AG04450 (cell line): ENCODE results near the gene DMRT2. TPM values are rescaled to one million over a fixed set of nuclear protein-coding genes. Genes with fewer than 3 reads are reported as not detected.

Experiments used
- CTCF ChIA-PET: fragments of 300-600, 350-600 bp; formaldehyde crosslinking; extraction: SDS; loops from one replicate; lab custom pipeline; 2022; ENCODE audit warnings: antibody characterized with exemption, inconsistent platforms; lab: Charles Lee
- POLR2A ChIA-PET: fragments of 350-600 bp; formaldehyde crosslinking; extraction: SDS; loops from one replicate; lab custom pipeline; 2021; ENCODE audit warnings: antibody characterized with exemption, inconsistent platforms; lab: Yijun Ruan, JAX
- DNase-seq: peaks from one replicate; pipeline ENCODE4 v3.0.0-alpha.2; 2011; ENCODE audit warnings: low read depth, low spot score
- H3K27ac ChIP-seq: one replicate; pipeline ENCODE4 v1.5.1; 2012; ENCODE audit warnings: low read depth, low read length, control low read depth
- H3K27me3 ChIP-seq: one replicate; pipeline ENCODE4 v1.6.0; 2012; ENCODE audit warnings: low read length; ENCODE audit not compliant: control insufficient read depth, insufficient read depth
- H3K4me3 ChIP-seq: 2 replicates; pipeline ENCODE4 v1.5.1; 2011; ENCODE audit warnings: mild to moderate bottlenecking, low read depth, low read length, control low read depth
- H3K9me3 ChIP-seq: 2 replicates; pipeline ENCODE4 v1.5.1; 2012; ENCODE audit warnings: low read length; ENCODE audit not compliant: control insufficient read depth, insufficient read depth
- CTCF ChIP-seq: IDR thresholded peaks from 2 replicates; pipeline ENCODE4 v1.5.1; 2011; ENCODE audit warnings: low read depth, low read length, control low read depth, inconsistent platforms
- polyA plus RNA-seq: library from polyadenylated mRNA; depleted of rRNA; stranded (reverse); fragments of >200 nt; gene quantifications from 2 replicates; pipeline ENCODE4 v1.2.3, GENCODE V29; 2011

DMRT2 gene
- polyA plus RNA-seq, 1 experiment, result not detected

DNA sequence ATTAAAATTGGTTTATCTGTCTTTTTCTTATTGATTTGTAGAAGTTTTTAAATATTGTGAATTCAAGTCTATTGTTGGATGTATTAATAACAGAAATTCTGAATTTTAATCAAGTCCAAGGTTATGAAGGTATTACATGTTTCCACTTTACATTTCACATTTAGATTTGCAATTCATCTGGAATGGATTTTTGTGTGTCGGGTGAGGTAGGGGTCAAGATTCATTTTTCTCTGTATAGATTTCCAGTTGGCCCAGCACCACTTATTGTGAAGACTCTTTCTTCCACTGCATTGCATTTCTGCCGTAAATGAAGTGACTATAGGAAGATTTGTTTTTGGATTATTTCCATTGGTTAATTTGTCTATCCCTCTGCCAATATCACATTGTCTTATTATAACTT lies 35.5 kb upstream of the DMRT2 start:
- H3K9me3 ChIP-seq, result no peaks in the 10 kb centered on the region
- no peak overlapping the region for H3K4me3 ChIP-seq
- POLR2A ChIA-PET, result no interaction called here
- CTCF ChIA-PET, result interaction anchor here (1.0 kb wide), 1 partner anchor 10 kb away, joined by 3 read pairs; no protein-coding TSS in a partner anchor
- no peaks in the 10 kb centered on the region for H3K27me3 ChIP-seq
- H3K27ac ChIP-seq, result no peak overlapping the region
- no peak for DNase-seq
- no peak for TF ChIP-seq CTCF

DNA sequence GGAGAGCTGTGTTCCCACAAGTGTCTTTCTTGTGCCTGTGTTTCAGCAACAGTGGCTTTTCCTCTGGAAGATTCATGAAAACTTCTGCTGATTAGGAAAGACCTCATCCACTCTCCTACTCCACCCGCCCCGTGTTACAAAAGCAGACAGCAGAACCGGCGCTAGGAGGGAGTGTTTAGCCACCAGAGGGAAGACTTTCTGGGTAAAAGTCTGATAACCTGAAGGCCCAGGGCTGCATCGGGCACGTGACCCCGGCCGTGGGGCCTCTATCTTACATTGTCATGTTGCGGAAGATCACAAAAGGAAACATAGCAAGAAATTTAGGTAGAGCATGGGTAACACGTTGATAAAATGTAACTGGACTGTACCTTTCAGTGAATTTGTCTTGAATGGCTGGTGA lies 32.0 kb upstream of the DMRT2 start:
- no peaks in the 10 kb centered on the region for H3K27me3 ChIP-seq
- H3K9me3 ChIP-seq, result no peaks in the 10 kb centered on the region
- H3K27ac ChIP-seq, result no peak overlapping the region
- ChIA-PET POLR2A (no interaction called here), CTCF (interaction anchor here (1.5 kb wide), 1 partner anchor 9 kb away, joined by 4 read pairs; no protein-coding TSS in a partner anchor)
- peak; percentile 34; the same call in 1 of the 2 replicates for TF ChIP-seq CTCF
- no peak overlapping the region for H3K4me3 ChIP-seq
- DNase-seq, result no peak

GRCh38 chr9:1024112-1024511 lies 26.0 kb upstream of the DMRT2 start:
- no peak for TF ChIP-seq CTCF
- H3K9me3 ChIP-seq, result no peaks in the 10 kb centered on the region; the same call in 1 of the 2 replicates
- DNase-seq, result no peak
- H3K4me3 ChIP-seq, result no peak overlapping the region
- H3K27me3 ChIP-seq, result no peaks in the 10 kb centered on the region
- CTCF ChIA-PET, result no interaction called here
- no peak overlapping the region for H3K27ac ChIP-seq
- POLR2A ChIA-PET, result no interaction called here

DNA sequence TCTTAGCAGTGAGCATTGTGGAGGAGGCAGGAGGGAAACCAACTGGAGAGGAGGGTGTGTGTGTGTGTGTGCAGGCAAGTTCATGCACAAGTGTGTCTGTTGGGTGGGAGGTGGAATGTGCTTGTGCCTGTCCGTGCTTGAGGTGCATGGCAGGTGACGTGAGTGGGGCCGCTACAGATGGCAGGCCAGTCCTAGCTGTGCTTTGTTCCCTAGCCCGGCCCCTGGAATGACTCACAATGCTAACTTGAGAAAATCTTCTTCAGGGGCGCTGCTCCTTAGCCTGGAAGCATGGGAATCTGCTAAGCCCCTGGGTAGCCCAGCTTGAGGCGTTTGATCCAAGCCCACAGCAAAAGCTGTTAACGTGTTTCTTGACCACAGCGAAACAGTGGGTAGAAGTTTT lies 25.0 kb upstream of the DMRT2 start:
- Histone ChIP-seq H3K27me3 (no peaks in the 10 kb centered on the region), H3K9me3 (no peaks in the 10 kb centered on the region; the same call in 1 of the 2 replicates), H3K4me3 (no peak overlapping the region), H3K27ac (no peak overlapping the region)
- DNase-seq, result no peak
- ChIA-PET CTCF (no interaction called here), POLR2A (no interaction called here)
- no peak for TF ChIP-seq CTCF

DNA sequence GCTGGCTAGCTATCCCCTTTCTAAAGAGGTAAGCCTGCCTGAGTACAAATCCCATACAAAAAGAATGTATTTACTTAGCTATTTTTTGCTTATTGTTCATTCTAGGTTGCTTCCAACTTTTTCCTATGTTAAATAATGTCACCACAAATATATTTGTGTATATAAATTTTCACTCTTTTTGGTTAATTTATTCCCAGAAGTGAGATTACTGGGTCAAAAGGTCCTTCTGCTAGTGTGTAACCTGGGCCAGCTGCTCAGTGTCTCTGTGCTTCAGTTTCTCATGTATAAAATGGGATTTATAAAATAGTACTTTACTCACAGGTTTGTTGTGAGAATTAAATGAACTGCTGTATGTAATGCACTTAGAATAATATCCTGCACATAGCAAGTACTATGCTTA lies 23.9 kb upstream of the DMRT2 start:
- no peaks in the 10 kb centered on the region; the same call in 1 of the 2 replicates for H3K9me3 ChIP-seq
- H3K27me3 ChIP-seq, result no peaks in the 10 kb centered on the region
- TF ChIP-seq CTCF, result no peak
- DNase-seq, result no peak
- ChIA-PET POLR2A (no interaction called here), CTCF (no interaction called here)
- no peak overlapping the region for H3K4me3 ChIP-seq
- H3K27ac ChIP-seq, result no peak overlapping the region
